ENCODE data around the gene LUZP2. TPM values are rescaled to one million over a fixed set of nuclear protein-coding genes. Genes with fewer than 3 reads are reported as not detected.

Gene LUZP2
- total RNA-seq, 3 donors from 2014 or later, result 0.96 to 5.0 (median 2.9) TPM

DNA sequence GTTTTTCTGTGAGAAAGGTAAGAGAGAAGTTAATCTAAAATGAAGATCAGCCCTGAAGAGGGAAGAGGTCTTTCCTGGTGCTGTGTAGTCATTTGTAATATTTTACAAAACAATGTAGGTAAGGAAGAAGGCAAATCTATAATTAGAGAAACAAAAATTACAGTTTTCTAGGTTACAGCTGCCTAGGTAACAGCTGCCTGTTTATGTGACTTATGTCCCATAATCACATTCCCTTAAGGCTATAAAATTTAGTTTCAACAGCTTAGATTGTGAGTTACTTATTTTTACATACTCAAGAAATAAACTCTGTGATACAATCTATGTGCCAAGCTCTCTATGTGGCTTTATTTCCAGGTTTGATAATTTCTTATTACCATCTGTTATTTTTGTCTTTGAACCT, 19.8 kb downstream of the LUZP2 start:
- TF ChIP-seq CTCF (IDR thresholded peaks at IDR 0.05) (no peak), POLR2AphosphoS5 (IDR thresholded peaks at IDR 0.05) (no peak), POLR2A (IDR thresholded peaks at IDR 0.05) (no peak)
- Histone ChIP-seq H3K36me3 (no peaks in the 10 kb centered on the region), H3K4me1 (no peaks in the 10 kb centered on the region), H3K27me3 (no peaks in the 10 kb centered on the region), H3K4me3 (no peak overlapping the region), H3K27ac (no peak overlapping the region), H3K9me3 (no peaks in the 10 kb centered on the region)
- DNase-seq (ENCODE audit: low spot score in 2 of 2), result no peak
- intact Hi-C loops (cut with DNase I; ENCODE audit: low total_unique reads), result no loop called here

GRCh38 chr11:24521601-24522000, 24.7 kb downstream of the LUZP2 start:
- intact Hi-C loops (cut with DNase I; ENCODE audit: low total_unique reads), result no loop called here
- Histone ChIP-seq H3K4me1 (no peaks in the 10 kb centered on the region), H3K9me3 (no peaks in the 10 kb centered on the region)

GRCh38 chr11:24524156-24524555, 27.3 kb downstream of the LUZP2 start:
- TF ChIP-seq POLR2AphosphoS5 (IDR thresholded peaks at IDR 0.05) (no peak), POLR2A (IDR thresholded peaks at IDR 0.05) (no peak)
- no peak overlapping the region for H3K27ac ChIP-seq
- no peaks in the 10 kb centered on the region for H3K9me3 ChIP-seq
- DNase-seq (ENCODE audit: low spot score in 2 of 2), result no peak
- no peaks in the 10 kb centered on the region for H3K36me3 ChIP-seq
- H3K4me3 ChIP-seq, result no peak overlapping the region
- H3K4me1 ChIP-seq, result no peaks in the 10 kb centered on the region
- intact Hi-C loops (cut with DNase I; ENCODE audit: low total_unique reads), result no loop called here
- no peaks in the 10 kb centered on the region for H3K27me3 ChIP-seq

More at GRCh38 chr11:24521601-24522000, 24.7 kb downstream of the LUZP2 start:
- Histone ChIP-seq H3K36me3 (no peaks in the 10 kb centered on the region), H3K4me3 (no peak overlapping the region), H3K27me3 (no peaks in the 10 kb centered on the region), H3K27ac (no peak overlapping the region)
- TF ChIP-seq POLR2A (IDR thresholded peaks at IDR 0.05) (no peak), CTCF (IDR thresholded peaks at IDR 0.05) (no peak), POLR2AphosphoS5 (IDR thresholded peaks at IDR 0.05) (no peak)
- no peak for DNase-seq (ENCODE audit: low spot score in 2 of 2)

GRCh38 chr11:24531528-24531927, 34.7 kb downstream of the LUZP2 start:
- DNase-seq (ENCODE audit: low spot score in 2 of 2), result no peak
- Histone ChIP-seq H3K36me3 (no peaks in the 10 kb centered on the region), H3K4me1 (no peaks in the 10 kb centered on the region), H3K27me3 (no peaks in the 10 kb centered on the region), H3K27ac (no peak overlapping the region), H3K4me3 (no peak overlapping the region), H3K9me3 (no peaks in the 10 kb centered on the region)
- intact Hi-C loops (cut with DNase I; ENCODE audit: low total_unique reads), result no loop called here
- no peak for TF ChIP-seq POLR2AphosphoS5 (IDR thresholded peaks at IDR 0.05)

GRCh38 chr11:24543771-24544170, 46.9 kb downstream of the LUZP2 start:
- Histone ChIP-seq H3K27me3 (no peaks in the 10 kb centered on the region), H3K4me1 (no peaks in the 10 kb centered on the region), H3K4me3 (no peak overlapping the region), H3K27ac (no peak overlapping the region), H3K9me3 (no peaks in the 10 kb centered on the region), H3K36me3 (no peaks in the 10 kb centered on the region)
- intact Hi-C loops (cut with DNase I; ENCODE audit: low total_unique reads), result loop anchor here (5.0 kb wide), 1 partner anchor 519 kb away; no protein-coding TSS in a partner anchor
- DNase-seq (ENCODE audit: low spot score in 2 of 2), result no peak
- TF ChIP-seq CTCF (IDR thresholded peaks at IDR 0.05) (no peak), POLR2A (IDR thresholded peaks at IDR 0.05) (no peak), POLR2AphosphoS5 (IDR thresholded peaks at IDR 0.05) (no peak)

- no peak overlapping the region for H3K4me3 ChIP-seq
- no peaks in the 10 kb centered on the region for H3K36me3 ChIP-seq
- H3K27ac ChIP-seq, result no peak overlapping the region
- no peak for DNase-seq (ENCODE audit: low spot score in 2 of 2)
- H3K27me3 ChIP-seq, result no peaks in the 10 kb centered on the region
- TF ChIP-seq POLR2A (IDR thresholded peaks at IDR 0.05) (no peak), POLR2AphosphoS5 (IDR thresholded peaks at IDR 0.05) (no peak), CTCF (IDR thresholded peaks at IDR 0.05) (no peak)
- intact Hi-C loops (cut with DNase I; ENCODE audit: low total_unique reads), result no loop called here
- no peaks in the 10 kb centered on the region for H3K4me1 ChIP-seq
- no peaks in the 10 kb centered on the region for H3K9me3 ChIP-seq
These were observed 59.8 kb downstream of the LUZP2 start for GRCh38 chr11:24556693-24557092.
